ENCODE data around the gene PPIL1.
"Not testable (repeated sequence)": the region's sequence is repeated elsewhere in the genome, so short reads cannot be mapped to it uniquely, and the experiment has no call there.

The PPIL1 gene

DNA sequence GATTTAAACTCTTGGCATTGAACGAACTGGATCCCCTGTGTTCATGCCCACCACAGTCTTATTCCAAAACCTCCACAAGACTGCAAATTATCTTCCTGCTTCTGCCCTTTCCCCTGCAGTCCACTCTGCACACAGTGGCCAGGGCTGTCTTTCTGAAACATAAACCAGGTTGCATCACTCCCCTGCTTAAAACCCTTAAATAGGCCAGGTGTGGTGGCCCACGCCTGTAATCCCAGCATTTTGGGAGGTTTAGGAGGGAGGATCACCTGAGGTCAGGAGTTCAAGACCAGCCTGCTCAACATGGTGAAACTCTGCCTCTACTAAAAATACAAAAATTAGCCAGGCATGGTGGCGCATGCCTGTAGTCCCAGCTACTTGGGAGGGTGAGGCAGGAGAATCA, 61.6 kb downstream of the PPIL1 start:
- DNase-seq: not testable (repeated sequence)

DNA sequence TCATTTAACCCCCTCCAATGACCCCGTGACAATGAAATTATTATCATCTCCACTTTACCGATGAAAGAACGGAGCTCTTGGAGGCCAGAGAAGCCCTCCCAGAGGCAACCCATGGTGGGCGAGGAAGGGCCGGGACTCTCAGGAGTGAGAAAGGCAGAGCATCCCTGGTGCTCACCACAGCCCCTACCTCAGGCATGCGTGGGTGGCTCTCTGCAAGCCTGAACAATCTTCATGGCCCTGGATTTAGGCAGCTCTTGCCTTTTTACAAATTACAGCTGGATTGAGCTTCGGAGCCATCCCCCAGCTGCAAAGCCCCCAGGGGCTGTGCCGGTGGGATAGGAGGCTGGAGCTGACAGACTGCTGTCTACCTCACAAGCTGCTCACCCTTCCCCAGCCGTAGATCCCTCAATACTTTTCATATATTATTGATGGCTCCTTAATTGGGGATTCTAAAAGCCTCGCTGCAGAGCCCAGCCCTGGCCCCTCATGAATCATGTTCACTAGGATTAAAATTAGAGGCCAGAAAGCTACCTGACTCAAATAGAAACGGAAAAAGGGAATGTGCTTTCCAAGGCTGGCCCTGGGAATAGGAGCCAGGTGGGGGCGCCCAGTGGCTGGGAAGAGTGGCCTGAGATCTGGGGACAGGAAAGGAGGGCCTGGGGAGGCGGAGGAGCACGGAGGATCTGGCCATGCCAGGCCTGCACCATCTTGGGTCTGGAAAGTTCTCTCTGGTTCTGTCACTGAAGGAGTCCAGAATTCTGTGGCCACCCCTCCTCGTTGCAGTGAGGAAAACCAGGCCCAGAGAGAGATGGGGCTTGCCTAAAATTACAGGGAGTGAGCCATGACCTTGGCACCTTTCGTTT, 64.4 kb downstream of the PPIL1 start:
- no peak for DNase-seq

DNA sequence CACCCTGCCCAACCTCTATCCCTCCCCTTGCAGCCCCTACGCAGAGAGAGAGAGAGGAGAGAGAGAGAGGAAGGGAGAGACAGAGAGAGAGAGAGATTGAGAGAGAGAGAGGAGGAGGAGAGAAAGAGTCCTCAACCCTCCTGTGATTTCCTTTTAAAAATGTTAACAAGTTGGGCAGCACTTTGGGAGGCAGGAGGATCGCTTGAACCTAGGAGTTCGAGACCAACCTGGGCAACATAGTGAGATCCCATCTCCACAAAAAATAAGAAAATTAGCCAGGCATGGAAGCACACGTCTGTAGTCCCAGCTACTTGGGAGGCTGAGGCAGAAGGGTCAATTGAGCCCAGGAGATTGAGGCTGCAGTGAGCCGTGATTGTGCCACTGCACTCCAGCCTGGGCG, 65.4 kb downstream of the PPIL1 start:
- no peak for DNase-seq

DNA sequence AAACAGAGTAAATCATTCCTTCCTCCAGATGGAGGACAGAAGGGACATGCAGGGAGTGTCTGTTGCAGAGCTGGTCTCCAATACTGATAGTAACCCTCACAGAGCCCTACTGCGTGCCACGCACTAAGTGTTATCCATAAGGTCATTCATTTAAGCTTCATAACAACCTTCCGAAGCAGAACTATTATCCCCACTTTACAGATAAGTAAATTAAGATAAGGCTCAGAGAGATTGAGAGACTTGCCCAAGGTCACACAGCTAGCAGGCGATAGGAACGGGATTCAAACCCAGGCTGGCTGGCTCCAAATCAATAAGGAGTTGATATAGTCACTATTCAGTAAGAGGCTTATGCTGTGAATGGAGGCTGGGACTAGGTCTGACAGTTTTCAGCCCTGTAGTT, 66.0 kb downstream of the PPIL1 start:
- no peak for DNase-seq

DNA sequence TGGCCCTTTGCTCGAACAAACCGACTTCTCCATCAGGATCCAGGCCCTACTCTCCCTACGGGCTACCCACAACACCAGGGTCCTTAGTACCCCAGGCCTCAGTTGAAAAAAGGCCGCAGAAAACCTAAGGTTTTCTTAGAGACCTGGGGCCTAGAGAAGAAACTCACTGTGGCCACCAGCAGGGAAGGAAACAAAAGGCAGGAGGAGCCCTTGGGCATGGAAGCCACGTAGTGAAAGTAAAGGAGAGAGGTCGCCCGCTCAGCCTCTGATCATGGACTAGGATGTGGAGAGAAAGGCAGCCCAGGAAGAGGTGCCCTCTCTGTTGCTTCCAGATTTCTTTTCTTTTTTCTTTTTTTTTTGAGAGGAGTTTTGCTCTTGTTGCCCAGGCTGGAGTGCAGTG, 66.9 kb downstream of the PPIL1 start:
- no peak for DNase-seq

DNA sequence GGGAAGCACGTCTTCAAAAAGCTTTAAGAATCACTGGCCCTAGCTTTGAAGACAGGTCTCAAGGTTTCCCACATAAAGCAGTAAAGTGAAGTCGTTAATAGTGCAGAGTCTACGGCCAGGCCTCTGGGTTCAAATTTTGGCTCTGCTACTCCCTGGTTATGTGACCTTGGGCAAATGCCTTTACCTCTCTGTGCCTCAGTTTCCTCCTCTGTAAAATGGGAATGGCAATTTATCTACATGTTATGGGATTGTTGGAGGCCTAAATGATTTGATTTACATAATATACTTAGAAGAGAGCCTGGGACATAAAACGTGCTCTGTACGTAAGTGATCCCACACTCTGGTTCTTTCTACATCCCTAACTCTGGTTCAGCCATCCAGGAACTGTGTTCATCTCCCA, 67.5 kb downstream of the PPIL1 start:
- no peak for DNase-seq

DNA sequence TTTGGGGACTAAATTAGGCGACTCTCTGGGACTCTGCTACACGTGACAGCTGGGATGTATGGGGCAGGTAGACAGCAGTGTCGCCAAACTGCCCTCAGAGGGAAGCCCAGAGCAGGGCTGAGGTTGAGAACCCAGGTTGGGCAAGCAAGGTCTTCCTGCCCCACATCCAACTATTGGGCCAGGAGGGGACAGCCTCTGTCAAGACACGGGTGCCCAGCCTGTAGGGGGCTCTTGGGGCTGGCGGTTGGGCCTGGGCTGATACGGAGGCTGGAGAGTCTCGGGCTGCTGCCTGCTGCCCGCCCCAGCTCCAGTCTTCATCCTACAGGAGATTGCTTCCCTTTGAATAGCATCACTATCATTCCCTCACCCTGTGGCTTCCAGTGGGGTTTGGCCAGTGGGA, 68.7 kb downstream of the PPIL1 start:
- no peak for DNase-seq

DNA sequence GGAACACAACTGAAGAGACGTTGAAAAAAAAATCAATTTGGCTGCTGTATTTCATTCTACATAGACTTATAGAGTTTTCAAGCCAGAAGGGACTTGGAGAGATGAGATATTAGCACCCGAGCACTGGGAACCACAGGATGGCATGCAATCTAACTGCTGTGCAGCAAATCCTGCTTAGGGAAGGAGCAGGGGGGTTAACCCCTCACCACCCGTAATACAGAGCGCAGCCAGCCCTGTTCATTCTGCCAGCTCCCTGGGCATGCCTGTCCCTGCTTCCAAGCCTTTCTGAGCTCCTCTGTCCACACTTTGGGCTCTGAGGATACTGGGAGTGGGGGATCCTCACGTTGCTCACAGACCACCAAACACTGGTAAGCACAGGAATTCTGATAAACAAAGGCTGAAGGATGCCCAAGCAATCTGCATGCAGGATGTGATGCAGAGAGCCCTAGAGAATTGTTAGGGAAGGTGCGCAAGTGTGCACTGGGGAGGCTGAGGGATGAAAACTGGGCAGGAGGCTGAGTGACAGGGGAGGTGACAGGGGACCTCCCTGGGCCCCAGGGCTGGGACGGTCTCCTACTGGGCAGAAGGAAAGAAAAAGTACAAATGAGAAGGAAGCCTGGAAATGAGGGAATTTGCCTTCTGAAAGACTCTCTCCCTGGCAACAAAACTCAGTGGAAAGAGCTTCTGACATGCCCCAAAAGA, 69.4 kb downstream of the PPIL1 start:
- no peak for DNase-seq

Measured in activated CD4-positive, alpha-beta T cell treated with anti-CD3 and anti-CD28 coated beads, Interleukin-10, Interleukin-2, amounts not matched to agents 100 ng/mL and 50 ng/mL, durations not matched to agents 16 hours and 8 hours (primary cell).